Psoas muscle (tissue), 8 donors: ENCODE results near the gene ATP8A1. TPM values are rescaled to one million over a fixed set of nuclear protein-coding genes. Genes with fewer than 3 reads are reported as not detected.

Source experiments
- ATAC-seq, 4 donors: fragments of 200-7000 bp; cut with Tn5 transposase; one replicate each; pipeline ENCODE4 v1.9.1; 2020; ENCODE audit warnings: moderate library complexity in 3 of 4, mild to moderate bottlenecking in 2 of 4
- DNase-seq, 2 donors: peaks; one replicate each; pipeline ENCODE4 v3.0.0-alpha.2; 2020
- H3K27ac ChIP-seq: fragments of 200-600 bp; one replicate; pipeline ENCODE4 v1.8.0; 2022
- H3K27me3 ChIP-seq, 3 donors: fragments of 200-600 bp in 1 of 3; one replicate each; pipeline versions ENCODE4 v1.6.1 to v1.8.0; 2013 to 2022; ENCODE audit warnings: low read length in 2 of 3, mild to moderate bottlenecking in 2 of 3, moderate library complexity in 1 of 3; ENCODE audit not compliant: insufficient read depth in 3 of 3
- H3K36me3 ChIP-seq, 2 donors: fragments of 200-600 bp in 1 of 2; one replicate each; pipeline versions ENCODE4 v1.6.1 to v1.8.0; 2013 to 2022; ENCODE audit warnings: low read depth in 1 of 2, mild to moderate bottlenecking in 1 of 2, moderate library complexity in 1 of 2; ENCODE audit not compliant: insufficient read depth in 1 of 2
- H3K4me1 ChIP-seq: fragments of 200-600 bp; one replicate; pipeline ENCODE4 v1.8.0; 2022
- H3K4me3 ChIP-seq: fragments of 200-600 bp; one replicate; pipeline ENCODE4 v1.8.0; 2022; ENCODE audit warnings: mild to moderate bottlenecking
- H3K9me3 ChIP-seq: fragments of 200-600 bp; one replicate; pipeline ENCODE4 v1.8.0; 2022
- CTCF ChIP-seq: fragments of 200-600 bp; IDR thresholded peaks from one replicate; pipeline ENCODE4 v1.8.0; 2022; ENCODE audit warnings: antibody characterized with exemption
- WGBS, 3 donors: extraction: QIAGEN DNeasy Blood & Tissue Kit; methylation state at CpG; one replicate each; pipeline versions ENCODE4 v1.1.6 to v1.1.7; 2013; 5-methylcytosine and 5-hydroxymethylcytosine counted together
- intact Hi-C, 2 donors: fragments of 100-400 bp; cut with DNase I; formaldehyde crosslinking; loops; one replicate each; pipeline versions ENCODE4 v1.11.0 to v1.14.2; 2022
- polyA plus RNA-seq, 3 donors: library from polyadenylated mRNA; stranded (reverse); fragments of 200-250 nt; gene quantifications; one replicate each; pipeline ENCODE4 v1.2.3, GENCODE V29; 2013
- total RNA-seq, 4 donors: library from RNA; stranded (reverse); fragmentation: NEBNext Ultra II Directional in 2 of 4; extraction: Animal tissue kit (Norgen Biotek cat#: 25700) in 2 of 4; gene quantifications; one replicate each; pipeline versions ENCODE4 v1.2.1 to v1.2.4, GENCODE V29; 2021 to 2023
- donor health status: healthy with polysubstance abuse.
- donor health status: DM: no; HTN: no; CAD: no; lungs with moderate emphysema.
- donor health status: Bipolar disorder and iron deficiency.
- donor health status: healthy.
- donor health status: DM: yes; HTN: yes; CAD: no.
- donor health status: DM: no; HTN: no; CAD: no.
- donor health status: DM: no; HTN: no; CAD: no.
- donor health status: DM: yes; HTN: yes; CAD: no.

Gene ATP8A1
- total and polyA plus RNA-seq, 7 donors: 2.2 to 26.5 (median 14.7) TPM

- WGBS, 3 donors: 84 to 86% (median 84%) methylated on average over 4 of the region's 4 CpGs
- H3K9me3 ChIP-seq: no peaks in the 10 kb centered on the region
- ATAC-seq (no peak), DNase-seq (no peak)
- no peak overlapping the region for H3K4me3 ChIP-seq
- H3K4me1 ChIP-seq: no peaks in the 10 kb centered on the region
- no peak overlapping the region for H3K27ac ChIP-seq
- intact Hi-C loops: no loop called here
- no peaks in the 10 kb centered on the region for H3K27me3 ChIP-seq
- no peak for TF ChIP-seq CTCF
- H3K36me3 ChIP-seq: peaks cover 2 to 35% of the 10 kb centered on the region in 2 donors
Observed at GRCh38 chr4:42411803-42412202, 245.1 kb downstream of the ATP8A1 start.

GRCh38 chr4:42410446-42410845, 246.5 kb downstream of the ATP8A1 start:
- DNase-seq: no peak
- intact Hi-C loops: no loop called here
- 45 to 65% (median 52%) methylated on average over 3 of the region's 3 CpGs for WGBS, 3 donors

DNA sequence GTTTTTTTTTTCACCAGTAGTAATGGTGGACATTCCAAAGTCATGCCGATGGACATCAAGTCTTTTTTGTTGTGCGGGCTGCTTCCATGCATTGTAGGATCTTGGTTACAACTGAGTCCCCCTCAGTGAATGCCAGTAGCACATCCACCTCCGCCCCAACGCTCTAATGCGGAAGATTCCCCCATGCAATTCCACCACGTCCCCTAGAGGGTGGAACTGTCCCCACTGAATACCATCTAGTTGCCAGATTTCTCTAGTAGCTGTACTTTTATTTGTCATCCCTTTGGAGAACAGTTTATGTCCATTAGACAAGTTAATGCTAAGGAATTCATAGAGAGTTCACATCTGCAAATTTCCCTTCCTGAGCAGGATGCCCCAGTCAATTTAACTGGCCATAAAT, 252.9 kb downstream of the ATP8A1 start:
- 84 to 88% (median 87%) methylated on average over 6 of the region's 6 CpGs for WGBS, 3 donors
- intact Hi-C loops: no loop called here
- no peak for DNase-seq
- TF ChIP-seq CTCF: no peak
- Histone ChIP-seq H3K4me1 (no peaks in the 10 kb centered on the region), H3K27ac (no peak overlapping the region), H3K9me3 (no peaks in the 10 kb centered on the region), H3K36me3 (no peaks in the 10 kb centered on the region), H3K4me3 (no peak overlapping the region), H3K27me3 (peaks cover 0 to 15% (median 4%) of the 10 kb centered on the region in 3 donors)
- no peak for ATAC-seq

More at GRCh38 chr4:42410446-42410845, 246.5 kb downstream of the ATP8A1 start:
- no peak for TF ChIP-seq CTCF
- no peaks in the 10 kb centered on the region for H3K9me3 ChIP-seq
- H3K27ac ChIP-seq: no peak overlapping the region
- H3K36me3 ChIP-seq: peaks cover 2 to 32% of the 10 kb centered on the region in 2 donors
- H3K4me3 ChIP-seq: no peak overlapping the region
- H3K4me1 ChIP-seq: no peaks in the 10 kb centered on the region
- no peaks in the 10 kb centered on the region for H3K27me3 ChIP-seq
- no peak for ATAC-seq

DNA sequence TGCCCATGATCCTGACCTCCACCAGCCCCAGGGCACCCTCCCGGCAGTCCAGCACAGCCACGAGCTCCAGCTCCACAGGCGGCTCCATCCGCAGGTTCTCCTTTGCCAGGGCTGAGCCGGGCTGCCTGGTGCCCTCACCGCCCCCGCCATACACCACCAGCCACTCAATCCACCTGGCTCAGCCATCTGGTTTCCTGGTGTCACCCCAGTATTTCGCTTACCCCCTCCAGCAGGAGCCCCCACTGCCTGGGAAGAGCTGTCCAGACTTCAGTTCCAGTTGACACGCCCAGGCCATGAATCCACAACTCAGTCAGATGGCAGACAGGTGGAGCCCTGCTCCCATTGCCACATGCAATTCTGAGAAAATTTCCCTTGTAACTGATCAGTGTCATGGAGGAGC, 255.7 kb downstream of the ATP8A1 start:
- H3K27ac ChIP-seq: no peak overlapping the region
- H3K9me3 ChIP-seq: no peaks in the 10 kb centered on the region
- 61 to 73% (median 69%) methylated on average over 9 of the region's 9 CpGs for WGBS, 3 donors
- H3K4me3 ChIP-seq: no peak overlapping the region
- DNase-seq (no peak), ATAC-seq (no peak)
- peaks cover 11% of the 10 kb centered on the region for H3K4me1 ChIP-seq
- intact Hi-C loops: no loop called here
- no peak for TF ChIP-seq CTCF
- H3K27me3 ChIP-seq: peaks cover 0 to 44% (median 10%) of the 10 kb centered on the region in 3 donors
- H3K36me3 ChIP-seq: no peaks in the 10 kb centered on the region

DNA sequence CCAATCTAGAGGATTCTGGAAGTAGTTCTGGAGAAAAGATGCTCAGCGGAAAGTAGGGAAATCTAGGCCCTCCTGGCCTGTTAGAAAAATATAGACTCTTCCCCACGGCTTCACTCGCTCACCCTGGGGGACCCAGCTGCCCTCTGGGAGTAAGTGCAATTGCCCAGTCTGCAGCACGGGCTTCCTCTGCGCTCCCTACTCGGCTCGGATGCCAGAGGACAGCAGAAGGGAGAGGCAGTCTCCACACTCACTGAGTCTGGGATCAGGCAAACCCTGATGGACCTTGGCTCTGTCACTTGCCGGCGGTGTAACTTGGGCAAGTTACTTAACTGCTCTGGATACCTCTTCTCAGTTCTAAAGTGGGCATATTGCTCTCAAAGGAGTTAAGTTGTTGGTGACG, 257.5 kb downstream of the ATP8A1 start:
- no peaks in the 10 kb centered on the region for H3K36me3 ChIP-seq
- peaks cover 2 to 59% (median 10%) of the 10 kb centered on the region in 3 donors for H3K27me3 ChIP-seq
- no peaks in the 10 kb centered on the region for H3K9me3 ChIP-seq
- H3K4me3 ChIP-seq: peak overlapping the region; percentile 69
- ATAC-seq (no peak), DNase-seq (no peak)
- no peak for TF ChIP-seq CTCF
- no peak overlapping the region for H3K27ac ChIP-seq
- intact Hi-C loops: no loop called here
- 33 to 42% (median 39%) methylated on average over 10 of the region's 10 CpGs for WGBS, 3 donors
- H3K4me1 ChIP-seq: peaks cover 11% of the 10 kb centered on the region
